ENCODE measurements around the gene ETFA.
"Not testable (repeated sequence)": the region's sequence is repeated elsewhere in the genome, so short reads cannot be mapped to it uniquely, and the experiment has no call there.

ETFA gene

GRCh38 chr15:76324066-76324465 is 12.8 kb upstream of the ETFA start:
- no peak for DNase-seq

- no peak for DNase-seq
Measured at GRCh38 chr15:76321602-76322001, 10.3 kb upstream of the ETFA start.

GRCh38 chr15:76321171-76321570 is 9.9 kb upstream of the ETFA start:
- DNase-seq: no peak

- DNase-seq: no peak
Measured at GRCh38 chr15:76320012-76320411, 8.7 kb upstream of the ETFA start.

GRCh38 chr15:76313731-76314130 is 2.5 kb upstream of the ETFA start:
- no peak for DNase-seq

GRCh38 chr15:76313175-76313567 is 1.9 kb upstream of the ETFA start:
- not testable (repeated sequence) for DNase-seq

GRCh38 chr15:76312540-76313174 is 1.4 kb upstream of the ETFA start:
- DNase-seq: no peak

GRCh38 chr15:76310475-76311099 is 682 bp downstream of the ETFA start:
- DNase-seq: no peak

GRCh38 chr15:76309601-76310330 is 1.5 kb downstream of the ETFA start:
- no peak for DNase-seq

- no peak for DNase-seq
Measured at GRCh38 chr15:76303909-76304308, 7.4 kb downstream of the ETFA start.

GRCh38 chr15:76299786-76300185 is 11.5 kb downstream of the ETFA start:
- DNase-seq: no peak

GRCh38 chr15:76298986-76299385 is 12.3 kb downstream of the ETFA start:
- no peak for DNase-seq

GRCh38 chr15:76297951-76298350 is 13.3 kb downstream of the ETFA start:
- DNase-seq: not testable (repeated sequence)

- no peak for DNase-seq
Measured at GRCh38 chr15:76296849-76297248, 14.4 kb downstream of the ETFA start.

- not testable (repeated sequence) for DNase-seq
Measured at GRCh38 chr15:76294463-76294862, 16.8 kb downstream of the ETFA start.

GRCh38 chr15:76293361-76293760 is 17.9 kb downstream of the ETFA start:
- no peak for DNase-seq

- no peak for DNase-seq
Measured at GRCh38 chr15:76289582-76289981, 21.7 kb downstream of the ETFA start.

GRCh38 chr15:76286271-76286879 is 24.9 kb downstream of the ETFA start:
- no peak for DNase-seq

- no peak for DNase-seq
Measured at GRCh38 chr15:76285241-76285825, 25.9 kb downstream of the ETFA start.

GRCh38 chr15:76282465-76282864 is 28.8 kb downstream of the ETFA start:
- DNase-seq: no peak

GRCh38 chr15:76278651-76279050 is 32.6 kb downstream of the ETFA start:
- DNase-seq: no peak

GRCh38 chr15:76274821-76275220 is 36.4 kb downstream of the ETFA start:
- no peak for DNase-seq

- DNase-seq: no peak
Measured at GRCh38 chr15:76274226-76274625, 37.0 kb downstream of the ETFA start.

Measured in activated CD4-positive, CD25-positive, alpha-beta regulatory T cell (primary cell).